Breast epithelium (tissue), 3 donors: Measurements from ENCODE around the gene GRIK1.

Experiments
- CTCF ChIP-seq, 3 donors: fragments of 450-650 bp; IDR thresholded peaks; one replicate each; pipeline ENCODE4 v1.5.1; 2016 to 2017; ENCODE audit warnings: antibody characterized with exemption in 3 of 3, mild to moderate bottlenecking in 3 of 3, moderate library complexity in 3 of 3
- POLR2A ChIP-seq: fragments of 450-650 bp; IDR thresholded peaks from one replicate; pipeline ENCODE4 v1.6.1; 2016; ENCODE audit warnings: antibody characterized with exemption, mild to moderate bottlenecking, moderate library complexity

- TF ChIP-seq CTCF (IDR thresholded peaks at IDR 0.05) (no peak), POLR2A (no peak)
Measured at GRCh38 chr21:29501451-29501850, 438.3 kb downstream of the GRIK1 start.
